GM12872 (cell line): Measurements from ENCODE around the gene KRTAP9-7.
"Not testable (repeated sequence)": the region's sequence is repeated elsewhere in the genome, so short reads cannot be mapped to it uniquely, and the experiment has no call there.

ENCODE experiments used
- TF ChIP-seq, protein P1 (sequence below): IDR thresholded peaks from 3 replicates; pipeline ENCODE4 v1.5.1; 2011; ENCODE audit warnings: low read depth, mild to moderate bottlenecking, low read length, moderate library complexity; ENCODE audit not compliant: insufficient read depth

KRTAP9-7 gene

DNA sequence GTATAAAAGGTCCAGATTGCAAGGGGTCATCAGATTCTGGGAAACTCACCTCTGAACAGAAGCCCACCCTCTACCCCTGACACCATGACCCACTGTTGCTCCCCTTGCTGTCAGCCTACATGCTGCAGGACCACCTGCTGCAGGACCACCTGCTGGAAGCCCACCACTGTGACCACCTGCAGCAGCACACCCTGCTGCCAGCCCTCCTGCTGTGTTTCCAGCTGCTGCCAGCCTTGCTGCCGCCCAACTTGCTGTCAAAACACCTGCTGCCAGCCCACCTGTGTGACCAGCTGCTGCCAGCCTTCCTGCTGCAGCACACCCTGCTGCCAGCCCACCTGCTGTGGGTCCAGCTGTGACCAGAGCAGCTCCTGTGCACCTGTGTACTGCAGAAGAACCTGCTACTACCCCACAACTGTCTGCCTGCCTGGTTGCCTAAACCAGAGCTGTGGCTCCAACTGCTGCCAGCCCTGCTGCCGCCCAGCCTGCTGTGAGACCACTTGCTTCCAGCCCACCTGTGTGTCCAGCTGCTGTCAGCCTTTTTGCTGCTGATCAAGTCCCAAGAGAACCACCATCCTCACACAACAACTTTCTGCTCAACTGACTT lies 25.8 kb upstream of the KRTAP9-7 start, which contains the start of gene KRTAP9-4:
Gene KRTAP9-4 (plus strand): TSS at position 51 of the 604 bp plus-strand sequence. CDS start 34 bp downstream, at position 85.
- TF ChIP-seq, protein P1, sequence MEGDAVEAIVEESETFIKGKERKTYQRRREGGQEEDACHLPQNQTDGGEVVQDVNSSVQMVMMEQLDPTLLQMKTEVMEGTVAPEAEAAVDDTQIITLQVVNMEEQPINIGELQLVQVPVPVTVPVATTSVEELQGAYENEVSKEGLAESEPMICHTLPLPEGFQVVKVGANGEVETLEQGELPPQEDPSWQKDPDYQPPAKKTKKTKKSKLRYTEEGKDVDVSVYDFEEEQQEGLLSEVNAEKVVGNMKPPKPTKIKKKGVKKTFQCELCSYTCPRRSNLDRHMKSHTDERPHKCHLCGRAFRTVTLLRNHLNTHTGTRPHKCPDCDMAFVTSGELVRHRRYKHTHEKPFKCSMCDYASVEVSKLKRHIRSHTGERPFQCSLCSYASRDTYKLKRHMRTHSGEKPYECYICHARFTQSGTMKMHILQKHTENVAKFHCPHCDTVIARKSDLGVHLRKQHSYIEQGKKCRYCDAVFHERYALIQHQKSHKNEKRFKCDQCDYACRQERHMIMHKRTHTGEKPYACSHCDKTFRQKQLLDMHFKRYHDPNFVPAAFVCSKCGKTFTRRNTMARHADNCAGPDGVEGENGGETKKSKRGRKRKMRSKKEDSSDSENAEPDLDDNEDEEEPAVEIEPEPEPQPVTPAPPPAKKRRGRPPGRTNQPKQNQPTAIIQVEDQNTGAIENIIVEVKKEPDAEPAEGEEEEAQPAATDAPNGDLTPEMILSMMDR: not testable (repeated sequence)

DNA sequence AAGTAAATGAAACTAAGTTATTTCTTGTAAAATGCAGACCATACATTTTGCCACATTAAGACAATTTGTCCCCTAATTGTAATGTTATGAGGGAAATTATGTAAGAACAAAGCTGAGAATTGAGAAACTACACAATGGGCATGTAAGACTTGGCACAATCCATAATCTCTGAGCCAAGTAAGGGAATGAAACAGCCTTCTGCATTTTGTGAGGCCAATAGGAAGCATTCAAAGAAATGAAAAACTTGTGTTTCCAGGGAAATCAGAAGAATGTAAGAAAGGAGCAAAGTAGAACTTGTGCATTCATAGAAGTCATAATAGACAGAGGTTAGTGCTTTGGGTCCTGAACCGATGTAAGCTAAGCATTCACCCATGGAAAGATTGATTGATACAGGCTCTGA lies 24.2 kb upstream of the KRTAP9-7 start:
- TF ChIP-seq, protein P1: no peak

DNA sequence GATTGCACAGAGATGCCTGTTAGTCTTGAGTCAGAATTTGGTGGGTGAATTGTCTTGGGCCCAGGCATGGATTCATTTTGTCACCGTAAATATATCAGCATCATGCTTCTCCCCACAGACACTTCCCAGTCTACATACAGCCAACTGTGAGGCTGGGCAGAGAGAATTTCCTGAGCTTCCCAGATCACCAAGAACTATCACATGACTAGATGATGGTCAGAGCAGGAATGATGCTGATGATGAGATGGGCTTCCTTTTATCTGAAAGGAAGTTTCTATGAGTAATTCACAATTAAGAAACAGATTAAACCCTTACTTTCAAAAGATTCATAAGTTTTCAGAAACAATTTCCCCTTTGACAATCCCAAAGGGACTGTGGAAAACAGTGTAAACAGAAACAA lies 20.6 kb upstream of the KRTAP9-7 start:
- TF ChIP-seq, protein P1: no peak

DNA sequence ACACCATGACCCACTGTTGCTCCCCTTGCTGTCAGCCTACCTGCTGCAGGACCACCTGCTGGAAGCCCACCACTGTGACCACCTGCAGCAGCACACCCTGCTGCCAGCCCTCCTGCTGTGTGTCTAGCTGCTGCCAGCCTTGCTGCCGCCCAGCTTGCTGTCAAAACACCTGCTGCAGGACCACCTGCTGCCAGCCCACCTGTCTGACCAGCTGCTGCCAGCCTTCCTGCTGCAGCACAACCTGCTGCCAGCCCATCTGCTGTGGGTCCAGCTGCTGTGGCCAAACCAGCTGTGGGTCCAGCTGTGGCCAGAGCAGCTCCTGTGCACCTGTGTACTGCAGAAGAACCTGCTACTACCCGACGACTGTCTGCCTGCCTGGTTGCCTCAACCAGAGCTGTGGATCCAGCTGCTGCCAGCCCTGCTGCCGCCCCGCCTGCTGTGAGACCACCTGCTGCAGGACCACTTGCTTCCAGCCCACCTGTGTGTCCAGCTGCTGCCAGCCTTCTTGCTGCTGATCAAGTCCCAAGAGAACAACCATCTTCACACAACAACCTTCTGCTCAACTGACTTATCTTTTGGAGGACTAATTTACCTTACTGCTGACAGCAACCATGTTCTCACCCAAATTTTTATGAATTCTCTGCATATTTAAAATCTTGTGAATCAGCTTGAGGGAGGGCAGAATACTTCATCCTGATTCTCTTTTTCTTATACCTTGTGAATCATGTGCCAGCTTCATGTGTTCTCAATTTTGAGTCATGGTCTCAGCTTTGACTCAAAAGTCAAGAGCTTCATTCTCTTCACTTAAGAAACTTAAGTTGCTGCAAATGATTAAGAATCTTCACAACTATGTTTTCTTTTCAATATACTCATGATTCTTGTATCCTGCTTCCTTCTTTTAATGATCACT lies 19.9 kb upstream of the KRTAP9-7 start, which contains the start of gene KRTAP9-9:
Gene KRTAP9-9 (plus strand): TSS at position 4 of the 910 bp plus-strand sequence.
- TF ChIP-seq, protein P1: not testable (repeated sequence)

DNA sequence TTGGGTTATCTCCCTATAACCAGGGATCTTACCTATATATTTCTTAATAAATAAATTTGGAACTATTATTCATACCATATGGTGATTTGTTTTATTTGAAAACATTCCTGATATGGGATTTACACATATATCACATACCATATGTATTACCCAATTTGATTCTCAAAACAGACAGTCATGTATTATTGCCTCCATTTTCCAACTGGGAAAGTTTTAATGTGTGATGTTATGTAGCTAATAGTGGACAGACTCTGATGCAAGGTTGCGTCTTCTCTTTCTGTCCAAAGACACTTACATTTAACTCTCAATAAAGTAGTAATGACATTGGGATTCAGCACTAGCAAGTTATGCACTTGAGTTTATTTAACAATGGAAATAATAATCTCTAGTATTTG lies 19.2 kb upstream of the KRTAP9-7 start:
- TF ChIP-seq, protein P1: no peak

DNA sequence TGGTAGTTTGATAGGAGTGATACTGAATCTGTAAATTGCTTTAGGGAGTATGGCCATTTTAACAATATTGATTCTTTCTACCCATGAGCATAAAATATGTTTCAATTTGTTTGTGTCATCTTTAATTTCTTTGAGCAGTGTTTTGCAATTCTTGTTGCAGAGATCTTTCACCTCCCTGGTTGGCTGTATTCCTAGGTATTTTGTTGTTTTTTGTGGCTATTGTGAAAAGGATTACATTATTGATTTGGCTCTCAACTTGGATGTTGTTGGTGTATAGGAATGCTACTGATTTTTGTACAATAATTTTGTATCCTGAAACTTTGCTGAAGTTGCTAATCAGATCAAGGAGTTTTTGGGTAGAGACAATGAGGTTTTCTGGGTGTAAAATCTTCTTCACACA lies 17.1 kb upstream of the KRTAP9-7 start:
- TF ChIP-seq, protein P1: no peak

DNA sequence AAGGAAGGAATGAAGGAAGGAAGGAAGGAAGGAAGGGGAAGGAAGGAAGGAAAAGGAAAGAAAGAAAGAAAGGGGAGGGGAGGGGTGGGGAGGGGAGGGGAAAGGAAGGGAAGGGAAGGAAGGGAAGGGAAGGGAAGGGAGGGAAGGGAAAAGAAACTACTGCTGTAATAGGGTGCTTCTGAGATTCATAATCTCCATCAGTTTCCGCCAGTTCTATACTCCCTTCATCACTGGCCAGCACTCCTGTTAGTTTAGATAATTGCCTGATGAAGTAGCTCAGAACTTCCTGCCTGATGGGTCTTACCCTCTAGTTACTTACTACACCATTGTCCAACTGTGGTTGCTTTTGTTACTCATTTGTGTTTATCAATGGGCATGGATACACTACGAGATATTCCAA lies 12.3 kb upstream of the KRTAP9-7 start:
- TF ChIP-seq, protein P1: no peak
